ENCODE measurements around the gene LIPJ.

The LIPJ gene

GRCh38 chr10:88592906-88593305, 6.3 kb downstream of the LIPJ start:
- TF ChIP-seq, protein P1, sequence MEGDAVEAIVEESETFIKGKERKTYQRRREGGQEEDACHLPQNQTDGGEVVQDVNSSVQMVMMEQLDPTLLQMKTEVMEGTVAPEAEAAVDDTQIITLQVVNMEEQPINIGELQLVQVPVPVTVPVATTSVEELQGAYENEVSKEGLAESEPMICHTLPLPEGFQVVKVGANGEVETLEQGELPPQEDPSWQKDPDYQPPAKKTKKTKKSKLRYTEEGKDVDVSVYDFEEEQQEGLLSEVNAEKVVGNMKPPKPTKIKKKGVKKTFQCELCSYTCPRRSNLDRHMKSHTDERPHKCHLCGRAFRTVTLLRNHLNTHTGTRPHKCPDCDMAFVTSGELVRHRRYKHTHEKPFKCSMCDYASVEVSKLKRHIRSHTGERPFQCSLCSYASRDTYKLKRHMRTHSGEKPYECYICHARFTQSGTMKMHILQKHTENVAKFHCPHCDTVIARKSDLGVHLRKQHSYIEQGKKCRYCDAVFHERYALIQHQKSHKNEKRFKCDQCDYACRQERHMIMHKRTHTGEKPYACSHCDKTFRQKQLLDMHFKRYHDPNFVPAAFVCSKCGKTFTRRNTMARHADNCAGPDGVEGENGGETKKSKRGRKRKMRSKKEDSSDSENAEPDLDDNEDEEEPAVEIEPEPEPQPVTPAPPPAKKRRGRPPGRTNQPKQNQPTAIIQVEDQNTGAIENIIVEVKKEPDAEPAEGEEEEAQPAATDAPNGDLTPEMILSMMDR (IDR thresholded peaks at IDR 0.05): no peak
- no peak overlapping the region for H3K4me3 ChIP-seq
- no peaks in the 10 kb centered on the region for H3K36me3 ChIP-seq
- no peaks in the 10 kb centered on the region for H3K9me3 ChIP-seq
- no peak for DNase-seq
- H3K27me3 ChIP-seq: no peaks in the 10 kb centered on the region
- intact Hi-C loops (cut with DNase I; ENCODE audit: low total_unique reads): no loop called here
- no peak overlapping the region for H3K27ac ChIP-seq
- H3K4me1 ChIP-seq: no peaks in the 10 kb centered on the region

GRCh38 chr10:88594482-88594881, 7.9 kb downstream of the LIPJ start:
- no peaks in the 10 kb centered on the region for H3K27me3 ChIP-seq
- H3K4me3 ChIP-seq: no peak overlapping the region
- intact Hi-C loops (cut with DNase I; ENCODE audit: low total_unique reads): no loop called here
- TF ChIP-seq, protein P1 (IDR thresholded peaks at IDR 0.05): no peak
- DNase-seq: no peak
- no peaks in the 10 kb centered on the region for H3K9me3 ChIP-seq
- H3K4me1 ChIP-seq: no peaks in the 10 kb centered on the region
- H3K36me3 ChIP-seq: no peaks in the 10 kb centered on the region
- H3K27ac ChIP-seq: no peak overlapping the region

DNA sequence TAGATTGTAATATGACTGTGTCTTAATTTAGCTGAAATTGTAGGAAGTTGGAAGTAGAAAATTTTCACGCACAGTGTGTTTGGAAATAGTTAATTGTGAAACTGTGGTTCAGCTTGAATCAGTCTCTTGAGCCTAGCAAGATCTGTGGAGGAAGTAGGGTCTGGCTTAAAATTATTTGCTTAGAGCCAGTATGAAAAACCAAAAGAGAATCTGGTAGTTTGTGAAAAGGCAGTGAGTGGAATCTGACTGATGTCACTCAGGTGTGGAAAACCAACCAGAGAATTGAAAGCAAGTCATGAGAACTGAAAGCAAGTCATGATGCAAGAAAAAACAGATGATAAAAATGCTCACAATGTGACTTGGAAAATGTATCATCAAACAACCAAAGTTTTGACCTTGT, 11.5 kb downstream of the LIPJ start:
- DNase-seq: no peak
- TF ChIP-seq, protein P1 (IDR thresholded peaks at IDR 0.05): no peak

GRCh38 chr10:88608052-88608732, 21.6 kb downstream of the LIPJ start:
- H3K27me3 ChIP-seq: no peaks in the 10 kb centered on the region
- H3K4me3 ChIP-seq: no peak overlapping the region
- TF ChIP-seq, protein P1 (IDR thresholded peaks at IDR 0.05): no peak
- intact Hi-C loops (cut with DNase I; ENCODE audit: low total_unique reads): no loop called here
- no peak for DNase-seq
- H3K4me1 ChIP-seq: no peaks in the 10 kb centered on the region
- no peaks in the 10 kb centered on the region for H3K9me3 ChIP-seq
- H3K27ac ChIP-seq: no peak overlapping the region
- H3K36me3 ChIP-seq: no peaks in the 10 kb centered on the region

More for the DNA sequence above, 11.5 kb downstream of the LIPJ start:
- Histone ChIP-seq H3K27ac (no peak overlapping the region), H3K9me3 (peaks cover 0 to 7% (median 0%) of the 10 kb centered on the region in 3 donors), H3K4me3 (no peak overlapping the region), H3K36me3 (no peaks in the 10 kb centered on the region), H3K4me1 (no peaks in the 10 kb centered on the region), H3K27me3 (no peaks in the 10 kb centered on the region)
- intact Hi-C loops (cut with DNase I; ENCODE audit: low total_unique reads): no loop called here

- H3K27ac ChIP-seq: no peak overlapping the region
- TF ChIP-seq, protein P1 (IDR thresholded peaks at IDR 0.05): no peak
- intact Hi-C loops (cut with DNase I; ENCODE audit: low total_unique reads): no loop called here
Measured at GRCh38 chr10:88608780-88609179, 22.2 kb downstream of the LIPJ start.

More at GRCh38 chr10:88608780-88609179, 22.2 kb downstream of the LIPJ start:
- Histone ChIP-seq H3K27me3 (no peaks in the 10 kb centered on the region), H3K9me3 (no peaks in the 10 kb centered on the region), H3K4me1 (no peaks in the 10 kb centered on the region), H3K4me3 (no peak overlapping the region), H3K36me3 (no peaks in the 10 kb centered on the region)
- no peak for DNase-seq
